Measurements from ENCODE around the gene LGALS7B. TPM values are rescaled to one million over a fixed set of nuclear protein-coding genes. Genes with fewer than 3 reads are reported as not detected.

The LGALS7B gene
- total RNA-seq: not detected in 2 replicates

GRCh38 chr19:38788478-38789243 lies at the start of gene LGALS7B:
Gene LGALS7B (plus strand): TSS chr19:38789200. CDS start chr19:38789227, 27 bp downstream.

GRCh38 chr19:38744298-38744681 lies 44.7 kb upstream of the LGALS7B start, which contains the start of gene CAPN12:
Gene CAPN12 (minus strand): TSS chr19:38744474. CDS start chr19:38744165, 309 bp downstream.

GRCh38 chr19:38773469-38774177 lies 15.4 kb upstream of the LGALS7B start, which contains the start of gene LGALS7:
Gene LGALS7 (minus strand): TSS chr19:38773517. CDS start chr19:38773492, 25 bp downstream.

GRCh38 chr19:38812841-38813320 lies 23.9 kb downstream of the LGALS7B start, which contains the start of gene LGALS4:
Gene LGALS4 (minus strand): TSS chr19:38812945. CDS start chr19:38812886, 59 bp downstream.

Small RNAs within 50 kb of the gene (small RNA-seq; reads per million reads assigned to genes)
- not detected for gene RNU6-140P

Other genes starting within 250 kb of the LGALS7B start
- 0.19 and 0.33 TPM in 2 replicates for gene MAP4K1, start 171.2 kb upstream of the LGALS7B start, total RNA-seq
- 369 and 446 TPM in 2 replicates for gene EIF3K, start 170.0 kb upstream of the LGALS7B start, total RNA-seq
- 464 and 474 TPM in 2 replicates for gene ACTN4, start 141.6 kb upstream of the LGALS7B start, total RNA-seq
- not detected in 2 replicates for gene CAPN12, start 44.7 kb upstream of the LGALS7B start, total RNA-seq
- not detected in 2 replicates for gene LGALS7, start 15.7 kb upstream of the LGALS7B start, total RNA-seq
- 0.33 TPM in 1 of 2 replicates, not detected in the other for gene LGALS4, start 23.7 kb downstream of the LGALS7B start, total RNA-seq
- gene ECH1, start 42.6 kb downstream of the LGALS7B start, total RNA-seq: 29.2 and 45.4 TPM in 2 replicates
- gene HNRNPL, start 60.8 kb downstream of the LGALS7B start, total RNA-seq: 289 and 397 TPM in 2 replicates
- gene RINL, start 89.1 kb downstream of the LGALS7B start, total RNA-seq: 7.8 and 14.0 TPM in 2 replicates
- 72.7 and 83.9 TPM in 2 replicates for gene SIRT2, start 110.4 kb downstream of the LGALS7B start, total RNA-seq
- gene NFKBIB, start 110.8 kb downstream of the LGALS7B start, total RNA-seq: 14.0 and 14.7 TPM in 2 replicates
- gene CCER2, start 123.0 kb downstream of the LGALS7B start, total RNA-seq: not detected in 2 replicates
- 29.7 and 31.1 TPM in 2 replicates for gene SARS2, start 141.6 kb downstream of the LGALS7B start, total RNA-seq
- gene MRPS12, start 141.7 kb downstream of the LGALS7B start, total RNA-seq: 39.2 and 42.1 TPM in 2 replicates
- gene FBXO17, start 186.5 kb downstream of the LGALS7B start, total RNA-seq: 15.7 and 17.6 TPM in 2 replicates
- 1.3 and 2.3 TPM in 2 replicates for gene FBXO27, start 243.3 kb downstream of the LGALS7B start, total RNA-seq

Measured in vein endothelial cell (primary cell).